GM12873 (cell line): Measurements from ENCODE around the gene CDYL2.

Experiments
- CTCF ChIP-seq: IDR thresholded peaks from 2 replicates; pipeline ENCODE4 v1.5.1; 2012; ENCODE audit warnings: low read depth, mild to moderate bottlenecking, moderate library complexity, low read length, control low read depth; ENCODE audit not compliant: insufficient read depth; ENCODE audit errors: missing control alignments

CDYL2 gene

DNA sequence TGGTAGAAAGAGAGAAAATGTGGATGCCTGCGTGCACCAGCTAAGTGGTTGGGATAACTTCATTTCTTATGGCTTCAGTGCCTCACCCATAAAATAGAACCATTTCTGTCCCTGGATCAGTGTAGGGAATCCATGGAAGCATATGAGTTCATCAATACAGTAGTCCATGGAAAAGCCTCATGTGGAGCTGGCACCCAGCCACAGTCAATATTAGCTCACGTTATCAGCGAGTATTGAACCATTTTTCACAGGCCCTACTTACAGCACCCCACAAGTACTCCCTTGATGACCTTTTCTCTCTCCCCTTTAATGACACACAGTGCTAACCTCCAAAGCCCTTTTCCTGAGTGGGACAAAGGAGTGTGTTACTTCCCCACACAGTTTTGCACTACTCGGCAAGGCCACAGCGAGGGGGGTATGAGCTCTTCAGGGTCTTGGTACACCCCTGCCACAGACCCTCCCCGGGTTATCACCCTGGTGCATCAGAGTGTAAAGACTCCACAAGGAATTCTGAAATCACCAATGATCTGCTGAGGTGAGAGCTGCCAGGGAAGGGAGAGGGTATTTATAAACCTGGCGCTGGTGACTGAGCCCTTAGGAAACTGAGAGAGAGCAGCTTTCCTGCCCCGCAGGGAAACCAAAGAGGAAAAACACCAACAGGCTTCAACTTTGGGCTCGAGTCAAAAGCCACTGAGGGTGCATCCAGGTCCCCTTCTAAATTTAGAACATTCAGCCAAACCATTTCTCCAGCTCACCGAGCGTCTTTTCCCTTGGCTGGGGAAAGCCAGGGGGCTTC lies 226.7 kb downstream of the CDYL2 start:
- no peak for TF ChIP-seq CTCF

- no peak for TF ChIP-seq CTCF
These were observed 228.0 kb downstream of the CDYL2 start for GRCh38 chr16:80576343-80576912.

- no peak for TF ChIP-seq CTCF
These were observed 230.7 kb downstream of the CDYL2 start for GRCh38 chr16:80573700-80574120.

- no peak for TF ChIP-seq CTCF
These were observed 234.3 kb downstream of the CDYL2 start for GRCh38 chr16:80570106-80570478.

- TF ChIP-seq CTCF, result no peak
These were observed 234.8 kb downstream of the CDYL2 start for GRCh38 chr16:80569440-80570105.

- no peak for TF ChIP-seq CTCF
These were observed 240.0 kb downstream of the CDYL2 start for GRCh38 chr16:80564394-80564793.

DNA sequence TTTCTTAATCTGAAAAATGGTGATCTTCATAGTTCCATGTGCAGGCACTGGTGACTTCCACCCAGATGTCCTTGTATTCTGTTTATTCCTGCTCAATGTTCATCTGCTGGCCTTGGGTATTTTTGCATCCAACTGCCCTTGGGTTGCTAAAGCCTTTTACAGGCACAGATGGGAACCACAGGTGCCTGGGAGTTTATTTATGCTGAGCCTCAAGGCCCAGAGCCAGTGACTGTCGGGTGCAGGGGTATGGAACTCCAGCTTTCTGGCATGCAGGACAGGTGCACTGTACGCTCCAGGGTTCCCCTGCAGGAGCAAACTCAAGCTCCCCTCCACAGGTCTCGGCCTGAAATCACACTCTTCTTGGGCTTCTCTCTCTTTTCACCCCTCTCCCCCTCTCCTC lies 241.3 kb downstream of the CDYL2 start:
- no peak for TF ChIP-seq CTCF
